GM12878 (cell line): ENCODE results near the gene CERK.

ENCODE experiments used
- CTCF ChIP-seq, 3 experiments: IDR thresholded peaks in 2 of 3; conservative IDR thresholded peaks in 1 of 3; 2 replicates each; pipeline ENCODE4 v1.5.1; 2011; ENCODE audit warnings: low read depth in 3 of 3, low read length in 3 of 3, mild to moderate bottlenecking in 3 of 3, control low read depth in 2 of 3, moderate library complexity in 2 of 3, inconsistent platforms in 1 of 3, mixed read lengths in 1 of 3; ENCODE audit not compliant: control insufficient read depth in 2 of 3, insufficient read depth in 1 of 3; ENCODE audit errors: extremely low read depth in 1 of 3
- EED ChIP-seq: sonication (generic); IDR thresholded peaks from 2 replicates; pipeline ENCODE4 v1.6.1; 2016; ENCODE audit warnings: antibody characterized with exemption, low read depth
- PML ChIP-seq: IDR thresholded peaks from 2 replicates; pipeline ENCODE4 v1.6.1; 2012; ENCODE audit warnings: low read length, inconsistent platforms
- POLR2A ChIP-seq: IDR thresholded peaks from 2 replicates; pipeline ENCODE4 v1.6.1; 2011; ENCODE audit warnings: low read depth, mild to moderate bottlenecking, low read length
- RELA ChIP-seq: fragments of 450-650 bp; IDR thresholded peaks from 2 replicates; pipeline ENCODE4 v1.8.0; 2014; ENCODE audit warnings: borderline replicate concordance; ENCODE audit not compliant: partially characterized antibody
- SIN3A ChIP-seq: IDR thresholded peaks from 2 replicates; pipeline ENCODE4 v1.6.1; 2012; ENCODE audit warnings: low read depth, low read length, improper control_type of control experiment
- YY1 ChIP-seq: IDR thresholded peaks from 2 replicates; pipeline ENCODE4 v1.6.1; 2011; ENCODE audit warnings: low read depth, mild to moderate bottlenecking, low read length
- ZNF274 ChIP-seq: IDR thresholded peaks from one replicate; pipeline ENCODE4 v1.8.0; 2011; ENCODE audit not compliant: insufficient read length, insufficient read depth

GRCh38 chr22:46742576-46743221, 4.6 kb upstream of the CERK start:
- TF ChIP-seq CTCF (IDR thresholded peaks at IDR 0.05 in 2 of 3, conservative IDR thresholded peaks at IDR 0.05 in 1 of 3; ENCODE audit: control insufficient read depth in 2 of 3, extremely low read depth in 1 of 3, insufficient read depth in 1 of 3, low read depth in 3 of 3, low read length in 3 of 3) (no peak), SIN3A (no peak), EED (no peak), ZNF274 (no peak), POLR2A (no peak), PML (no peak), RELA (no peak), YY1 (no peak)
